C4-2B (cell line): ENCODE results near the gene PRRC2B.

ENCODE experiments used
- ZFX ChIP-seq: fragments of 450-650 bp; IDR thresholded peaks from 2 replicates; pipeline ENCODE4 v1.6.1; 2017
- TF ChIP-seq, protein P1 (sequence below): fragments of 450-650 bp; conservative IDR thresholded peaks from 2 replicates; pipeline ENCODE4 v1.5.1; 2017; ENCODE audit warnings: mild to moderate bottlenecking

DNA sequence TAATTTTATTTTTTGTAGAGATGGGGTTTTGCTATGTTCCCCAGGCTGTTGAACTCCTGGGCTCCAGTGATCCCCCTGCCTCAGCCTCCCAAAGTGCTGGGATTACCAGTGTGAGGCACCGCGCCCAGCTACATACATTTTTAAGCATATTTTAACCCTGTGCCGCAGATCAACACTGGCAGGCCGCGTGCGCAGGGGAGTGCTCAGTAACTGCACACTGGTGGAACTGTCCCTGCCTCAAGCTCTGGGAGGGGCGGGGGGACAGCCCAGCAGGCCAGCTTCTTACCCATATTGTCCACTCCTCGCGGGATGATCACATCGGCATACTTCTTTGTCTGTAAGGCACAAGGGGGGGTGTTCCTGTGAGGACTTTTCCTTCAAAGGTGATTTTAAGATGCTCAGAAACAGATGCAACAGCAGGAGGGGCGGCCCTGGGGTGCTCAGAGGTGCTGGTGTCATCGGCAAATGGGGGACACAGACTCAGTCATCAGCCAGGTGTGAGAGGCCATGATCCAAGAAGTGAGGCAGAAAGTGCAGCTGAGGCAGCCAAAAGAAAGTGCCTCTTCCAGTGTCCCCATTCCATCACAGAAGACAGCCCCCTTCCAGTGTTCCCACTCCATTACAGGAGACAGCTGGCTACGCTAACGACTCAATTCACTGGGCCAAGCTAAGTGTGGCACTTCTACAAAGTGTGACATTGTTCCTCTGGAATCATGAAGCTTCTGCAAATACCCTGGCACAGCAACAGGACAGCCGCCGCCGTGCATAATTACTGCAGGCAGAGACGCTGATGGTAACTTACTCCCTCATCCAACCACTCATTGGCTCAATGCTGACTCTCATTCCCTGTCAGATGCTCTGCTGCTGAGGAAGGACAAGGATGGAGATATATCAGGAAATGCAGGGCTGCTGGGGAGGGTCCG is 132.0 kb downstream of the PRRC2B start:
- TF ChIP-seq, protein P1, sequence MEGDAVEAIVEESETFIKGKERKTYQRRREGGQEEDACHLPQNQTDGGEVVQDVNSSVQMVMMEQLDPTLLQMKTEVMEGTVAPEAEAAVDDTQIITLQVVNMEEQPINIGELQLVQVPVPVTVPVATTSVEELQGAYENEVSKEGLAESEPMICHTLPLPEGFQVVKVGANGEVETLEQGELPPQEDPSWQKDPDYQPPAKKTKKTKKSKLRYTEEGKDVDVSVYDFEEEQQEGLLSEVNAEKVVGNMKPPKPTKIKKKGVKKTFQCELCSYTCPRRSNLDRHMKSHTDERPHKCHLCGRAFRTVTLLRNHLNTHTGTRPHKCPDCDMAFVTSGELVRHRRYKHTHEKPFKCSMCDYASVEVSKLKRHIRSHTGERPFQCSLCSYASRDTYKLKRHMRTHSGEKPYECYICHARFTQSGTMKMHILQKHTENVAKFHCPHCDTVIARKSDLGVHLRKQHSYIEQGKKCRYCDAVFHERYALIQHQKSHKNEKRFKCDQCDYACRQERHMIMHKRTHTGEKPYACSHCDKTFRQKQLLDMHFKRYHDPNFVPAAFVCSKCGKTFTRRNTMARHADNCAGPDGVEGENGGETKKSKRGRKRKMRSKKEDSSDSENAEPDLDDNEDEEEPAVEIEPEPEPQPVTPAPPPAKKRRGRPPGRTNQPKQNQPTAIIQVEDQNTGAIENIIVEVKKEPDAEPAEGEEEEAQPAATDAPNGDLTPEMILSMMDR, result no peak
- no peak for TF ChIP-seq ZFX
